Loucy (cell line): ENCODE results near the gene ZMIZ2.

ENCODE experiments used
- H2AFZ ChIP-seq: fragments of 200-600 bp; sonication (generic); 2 replicates; pipeline ENCODE4 v1.6.0; 2016; ENCODE audit warnings: antibody characterized with exemption, mild to moderate bottlenecking, low read length, moderate library complexity
- H3F3A ChIP-seq: fragments of 200-600 bp; 2 replicates; pipeline ENCODE4 v1.6.0; 2016; ENCODE audit warnings: antibody characterized with exemption, low read depth, mild to moderate bottlenecking
- H3K27me3 ChIP-seq: fragments of 200-600 bp; sonication (generic); 2 replicates; pipeline ENCODE4 v1.6.1; 2014; ENCODE audit warnings: low read length, mild to moderate bottlenecking; ENCODE audit not compliant: insufficient read depth, poor library complexity, severe bottlenecking
- H3K36me3 ChIP-seq: fragments of 200-600 bp; sonication (generic); 2 replicates; pipeline ENCODE4 v1.6.1; 2016; ENCODE audit warnings: low read length; ENCODE audit not compliant: insufficient read depth
- H3K4me1 ChIP-seq: fragments of 200-600 bp; sonication (generic); 2 replicates; pipeline ENCODE4 v1.5.1; 2014; ENCODE audit warnings: low read length, mild to moderate bottlenecking; ENCODE audit not compliant: insufficient read depth, poor library complexity, severe bottlenecking
- H3K4me2 ChIP-seq: fragments of 200-600 bp; sonication (generic); 2 replicates; pipeline ENCODE4 v1.6.0; 2014; ENCODE audit warnings: antibody characterized with exemption, low read length, low read depth, mild to moderate bottlenecking; ENCODE audit not compliant: poor library complexity, severe bottlenecking
- H3K4me3 ChIP-seq: fragments of 200-600 bp; sonication (generic); 2 replicates; pipeline ENCODE4 v1.5.1; 2014; ENCODE audit warnings: low read length, mild to moderate bottlenecking, mixed read lengths; ENCODE audit not compliant: poor library complexity, severe bottlenecking
- H3K79me2 ChIP-seq: fragments of 200-600 bp; sonication (generic); 2 replicates; pipeline ENCODE4 v1.6.1; 2014; ENCODE audit warnings: low read length; ENCODE audit not compliant: insufficient read depth
- H3K9ac ChIP-seq: fragments of 200-600 bp; sonication (generic); 2 replicates; pipeline ENCODE4 v1.6.0; 2014; ENCODE audit warnings: mild to moderate bottlenecking, low read depth, low read length, moderate library complexity; ENCODE audit not compliant: poor library complexity, severe bottlenecking
- H3K9me2 ChIP-seq: fragments of 200-600 bp; sonication (generic); replicated peaks from 2 replicates; pipeline ENCODE4 v1.6.1; 2016; ENCODE audit warnings: low read depth, low read length, mixed read lengths
- H3K9me3 ChIP-seq: fragments of 200-600 bp; sonication (generic); 2 replicates; pipeline ENCODE4 v1.6.1; 2014; ENCODE audit warnings: mild to moderate bottlenecking, antibody characterized with exemption, low read length, low read depth; ENCODE audit not compliant: insufficient read depth
- H4K20me1 ChIP-seq: fragments of 200-600 bp; sonication (generic); 2 replicates; pipeline ENCODE4 v1.6.0; 2014; ENCODE audit warnings: antibody characterized with exemption, low read length, mild to moderate bottlenecking; ENCODE audit not compliant: insufficient read depth, poor library complexity, severe bottlenecking
- EZH2phosphoT487 ChIP-seq: fragments of 200-600 bp; IDR thresholded peaks from 2 replicates; pipeline ENCODE4 v1.6.1; 2018; ENCODE audit warnings: antibody characterized with exemption, mild to moderate bottlenecking, moderate library complexity, borderline replicate concordance
- TF ChIP-seq, protein P1 (sequence below): fragments of 200-600 bp; sonication (generic); conservative IDR thresholded peaks from 2 replicates; pipeline ENCODE4 v1.5.1; 2014; ENCODE audit warnings: mild to moderate bottlenecking, antibody characterized with exemption, low read length

ZMIZ2 gene

GRCh38 chr7:44703921-44704320, 44.7 kb upstream of the ZMIZ2 start:
- H3K9me2 ChIP-seq: no peaks in the 10 kb centered on the region
- no peaks in the 10 kb centered on the region for H3K4me1 ChIP-seq
- no peaks in the 10 kb centered on the region for H3K79me2 ChIP-seq
- H3K27me3 ChIP-seq: no peaks in the 10 kb centered on the region
- no peaks in the 10 kb centered on the region for H3K9me3 ChIP-seq
- no peak overlapping the region for H3K4me2 ChIP-seq
- H4K20me1 ChIP-seq: no peaks in the 10 kb centered on the region
- H2AFZ ChIP-seq: no peak overlapping the region
- no peak overlapping the region for H3K9ac ChIP-seq
- no peak overlapping the region for H3K4me3 ChIP-seq
- no peaks in the 10 kb centered on the region for H3F3A ChIP-seq
- TF ChIP-seq, protein P1, sequence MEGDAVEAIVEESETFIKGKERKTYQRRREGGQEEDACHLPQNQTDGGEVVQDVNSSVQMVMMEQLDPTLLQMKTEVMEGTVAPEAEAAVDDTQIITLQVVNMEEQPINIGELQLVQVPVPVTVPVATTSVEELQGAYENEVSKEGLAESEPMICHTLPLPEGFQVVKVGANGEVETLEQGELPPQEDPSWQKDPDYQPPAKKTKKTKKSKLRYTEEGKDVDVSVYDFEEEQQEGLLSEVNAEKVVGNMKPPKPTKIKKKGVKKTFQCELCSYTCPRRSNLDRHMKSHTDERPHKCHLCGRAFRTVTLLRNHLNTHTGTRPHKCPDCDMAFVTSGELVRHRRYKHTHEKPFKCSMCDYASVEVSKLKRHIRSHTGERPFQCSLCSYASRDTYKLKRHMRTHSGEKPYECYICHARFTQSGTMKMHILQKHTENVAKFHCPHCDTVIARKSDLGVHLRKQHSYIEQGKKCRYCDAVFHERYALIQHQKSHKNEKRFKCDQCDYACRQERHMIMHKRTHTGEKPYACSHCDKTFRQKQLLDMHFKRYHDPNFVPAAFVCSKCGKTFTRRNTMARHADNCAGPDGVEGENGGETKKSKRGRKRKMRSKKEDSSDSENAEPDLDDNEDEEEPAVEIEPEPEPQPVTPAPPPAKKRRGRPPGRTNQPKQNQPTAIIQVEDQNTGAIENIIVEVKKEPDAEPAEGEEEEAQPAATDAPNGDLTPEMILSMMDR: no peak
- no peak for TF ChIP-seq EZH2phosphoT487
- peaks cover 24% of the 10 kb centered on the region; the same call in 1 of the 2 replicates for H3K36me3 ChIP-seq

DNA sequence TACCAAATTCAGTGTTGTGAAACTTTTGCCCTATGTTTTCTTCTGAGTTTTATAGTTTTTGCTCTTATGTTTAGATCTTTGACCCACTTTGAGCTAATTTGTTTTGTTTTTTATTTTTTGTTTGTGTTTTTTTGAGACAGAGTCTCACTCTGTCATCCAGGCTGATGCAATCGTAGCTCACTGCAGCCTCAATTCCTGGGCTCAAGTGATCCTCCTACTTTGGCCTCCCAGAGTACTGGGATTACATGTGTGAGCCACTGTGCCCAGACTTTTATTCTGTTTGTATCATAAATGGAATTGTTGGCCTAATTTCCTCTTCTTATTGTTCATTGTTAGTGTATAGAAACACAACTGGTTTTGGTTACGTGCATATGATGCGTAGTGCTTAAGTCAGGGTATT, 43.2 kb upstream of the ZMIZ2 start:
- H3F3A ChIP-seq: no peaks in the 10 kb centered on the region
- H3K36me3 ChIP-seq: peaks cover 18% of the 10 kb centered on the region; the same call in 1 of the 2 replicates
- TF ChIP-seq, protein P1: no peak
- no peak for TF ChIP-seq EZH2phosphoT487
- no peaks in the 10 kb centered on the region for H4K20me1 ChIP-seq
- no peaks in the 10 kb centered on the region for H3K4me1 ChIP-seq
- no peaks in the 10 kb centered on the region for H3K79me2 ChIP-seq
- H3K9me2 ChIP-seq: no peaks in the 10 kb centered on the region
- H3K4me3 ChIP-seq: no peak overlapping the region
- H3K9me3 ChIP-seq: no peaks in the 10 kb centered on the region
- no peaks in the 10 kb centered on the region for H3K27me3 ChIP-seq
- H3K9ac ChIP-seq: no peak overlapping the region
- no peak overlapping the region for H3K4me2 ChIP-seq
- H2AFZ ChIP-seq: no peak overlapping the region

- no peak overlapping the region for H3K4me3 ChIP-seq
- no peaks in the 10 kb centered on the region for H3K79me2 ChIP-seq
- H3K27me3 ChIP-seq: no peaks in the 10 kb centered on the region
- H3K9me3 ChIP-seq: no peaks in the 10 kb centered on the region
- H3K4me2 ChIP-seq: no peak overlapping the region
- H3K4me1 ChIP-seq: no peaks in the 10 kb centered on the region
- H3K36me3 ChIP-seq: peaks cover 17% of the 10 kb centered on the region; the same call in 1 of the 2 replicates
- TF ChIP-seq, protein P1: no peak
- TF ChIP-seq EZH2phosphoT487: no peak
- no peak overlapping the region for H2AFZ ChIP-seq
- no peaks in the 10 kb centered on the region for H3K9me2 ChIP-seq
- no peaks in the 10 kb centered on the region for H3F3A ChIP-seq
- no peaks in the 10 kb centered on the region for H4K20me1 ChIP-seq
- H3K9ac ChIP-seq: no peak overlapping the region
These were observed 41.7 kb upstream of the ZMIZ2 start for GRCh38 chr7:44706788-44707557.
